ENCODE data around the gene RNPS1. TPM values are rescaled to one million over a fixed set of nuclear protein-coding genes. Genes with fewer than 3 reads are reported as not detected.
"Not testable (repeated sequence)": the region's sequence is repeated elsewhere in the genome, so short reads cannot be mapped to it uniquely, and the experiment has no call there.

Gene RNPS1
- total and polyA plus RNA-seq, 2 of the 4 experiments (the other 2 are of a cell fraction) = 57.5 to 192 TPM

DNA sequence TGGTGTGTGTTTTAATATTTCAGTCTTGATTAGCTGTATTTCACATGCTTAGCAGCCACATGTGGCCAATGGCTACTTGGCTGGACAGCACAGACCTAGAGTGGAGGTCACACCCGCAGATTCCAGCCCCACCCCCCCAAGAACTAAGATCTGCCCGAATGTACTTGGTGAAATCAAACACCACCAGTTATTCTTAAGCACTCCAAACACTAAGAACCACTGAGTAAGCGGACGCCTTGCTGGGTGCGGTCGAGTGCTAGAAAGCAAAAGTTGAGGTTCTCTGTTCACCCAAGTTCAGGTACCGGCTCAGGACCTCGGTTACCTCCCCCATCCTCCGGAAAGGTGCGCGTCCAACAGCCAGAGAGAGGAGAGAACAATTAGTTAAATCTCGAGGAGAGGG, 1.0 kb downstream of the RNPS1 start:
- not testable (repeated sequence) for ATAC-seq (ENCODE audit: low read depth)

DNA sequence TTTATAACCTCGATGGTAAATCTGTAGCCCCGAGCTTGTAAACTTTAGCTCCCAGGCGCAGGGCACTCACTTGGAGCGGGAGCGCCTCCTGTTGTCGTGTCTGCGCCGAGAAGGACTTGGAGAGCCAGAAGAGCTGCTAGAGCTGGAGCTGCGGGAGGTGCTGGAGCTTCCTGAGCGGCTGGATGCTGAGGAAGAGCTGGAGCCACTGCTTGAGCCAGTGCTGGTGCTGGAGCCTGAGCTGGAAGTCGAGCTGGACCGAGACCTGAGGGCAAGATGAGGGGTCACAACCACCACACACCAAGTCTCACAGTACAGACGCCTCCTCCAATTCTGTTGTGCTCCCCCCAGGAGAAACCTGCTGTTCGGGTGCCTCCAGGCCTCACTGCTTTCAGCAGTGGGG, 4.9 kb downstream of the RNPS1 start:
- CTCF ChIA-PET; H3K4me1 ChIP-seq (ENCODE audit: control insufficient read depth, insufficient read depth, low read length); H4K5ac ChIP-seq (ENCODE audit: low read depth, low read length); H3K27me3 ChIP-seq (ENCODE audit: control insufficient read depth, insufficient read depth, low read length); H3K18ac ChIP-seq (ENCODE audit: low read depth, low read length); in situ Hi-C loops (cut with MboI; ENCODE audit: low sequenced_read_pairs); H3K23ac ChIP-seq (ENCODE audit: low read depth, low read length); H3K27ac ChIP-seq (ENCODE audit: insufficient read depth, low read length); H2BK15ac ChIP-seq (ENCODE audit: low read depth, low read length); H3K9ac ChIP-seq (ENCODE audit: low read depth, low read length); DNase-seq; H2AK5ac ChIP-seq (ENCODE audit: low read depth, low read length); POLR2A ChIA-PET (ENCODE audit: unreplicated experiment); BruUV-seq (replicated peaks); H4K91ac ChIP-seq (ENCODE audit: insufficient read depth, low read depth, low read length); H3K9me3 ChIP-seq (ENCODE audit: control insufficient read depth, insufficient read depth, low read length); H3K4me2 ChIP-seq (ENCODE audit: low read depth, low read length); H3K9me1 ChIP-seq (ENCODE audit: insufficient read depth, low read length); ATAC-seq (ENCODE audit: low read depth); H3K4ac ChIP-seq (ENCODE audit: low read depth, low read length); H2BK20ac ChIP-seq (ENCODE audit: low read depth, low read length); H2BK120ac ChIP-seq (ENCODE audit: low read depth, low read length); intact Hi-C loops (cut with micrococcal nuclease); H2BK5ac ChIP-seq (ENCODE audit: low read depth, low read length, poor library complexity, severe bottlenecking); H2AFZ ChIP-seq (replicated peaks; ENCODE audit: low read length, poor library complexity); dilution Hi-C loops (cut with HindIII; ENCODE audit: low sequenced_read_pairs, unreplicated experiment); H3K14ac ChIP-seq (replicated peaks; ENCODE audit: low read depth, low read length); H2AK9ac ChIP-seq (replicated peaks; ENCODE audit: low read depth, low read length, poor library complexity); H3K4me3 ChIP-seq (ENCODE audit: insufficient read depth, low read depth, low read length); H4K8ac ChIP-seq (ENCODE audit: low read depth in 2 of 2, low read length in 2 of 2); H3K56ac ChIP-seq (ENCODE audit: extremely low read depth, insufficient read depth, low read length): not testable (repeated sequence)
- WGBS, 2 experiments (ENCODE audit: extremely low coverage in 2 of 2, insufficient read length in 1 of 2) = 98% methylated on average over 8 of the region's 14 CpGs; no CpG with 5 or more reads in 1 of the 2 experiments
- Histone ChIP-seq H3K79me1 (ENCODE audit: low read depth in 1 of 2, low read length in 2 of 2) (peaks cover 15 to 38% of the 10 kb centered on the region in 2 experiments), H3K36me3 (ENCODE audit: control insufficient read depth, insufficient read depth, low read length) (peaks cover 39% of the 10 kb centered on the region), H4K20me1 (ENCODE audit: insufficient read depth, low read length) (peaks cover 58% of the 10 kb centered on the region)

More for the DNA sequence above, 1.0 kb downstream of the RNPS1 start:
- H3K4me2 ChIP-seq (ENCODE audit: low read depth, low read length) = peak overlapping the region; percentile 38
- CTCF ChIA-PET; BruUV-seq (replicated peaks); dilution Hi-C loops (cut with HindIII; ENCODE audit: low sequenced_read_pairs, unreplicated experiment); H3K23ac ChIP-seq (ENCODE audit: low read depth, low read length); intact Hi-C loops (cut with micrococcal nuclease); H3K9me3 ChIP-seq (ENCODE audit: control insufficient read depth, insufficient read depth, low read length); H4K5ac ChIP-seq (ENCODE audit: low read depth, low read length); H3K4ac ChIP-seq (ENCODE audit: low read depth, low read length); H2BK120ac ChIP-seq (ENCODE audit: low read depth, low read length); H4K91ac ChIP-seq (ENCODE audit: insufficient read depth, low read depth, low read length); in situ Hi-C loops (cut with MboI; ENCODE audit: low sequenced_read_pairs); H2BK5ac ChIP-seq (ENCODE audit: low read depth, low read length, poor library complexity, severe bottlenecking); H2AK5ac ChIP-seq (ENCODE audit: low read depth, low read length); H3K27me3 ChIP-seq (ENCODE audit: control insufficient read depth, insufficient read depth, low read length); H3K18ac ChIP-seq (ENCODE audit: low read depth, low read length); H2BK20ac ChIP-seq (ENCODE audit: low read depth, low read length); H2BK15ac ChIP-seq (ENCODE audit: low read depth, low read length); H2AK9ac ChIP-seq (replicated peaks; ENCODE audit: low read depth, low read length, poor library complexity); H3K4me1 ChIP-seq (ENCODE audit: control insufficient read depth, insufficient read depth, low read length); H3K56ac ChIP-seq (ENCODE audit: extremely low read depth, insufficient read depth, low read length); H2AFZ ChIP-seq (replicated peaks; ENCODE audit: low read length, poor library complexity); POLR2A ChIA-PET (ENCODE audit: unreplicated experiment); H3K14ac ChIP-seq (replicated peaks; ENCODE audit: low read depth, low read length); H3K27ac ChIP-seq (ENCODE audit: insufficient read depth, low read length): not testable (repeated sequence)
- H3K36me3 ChIP-seq (ENCODE audit: control insufficient read depth, insufficient read depth, low read length) = peaks cover 25% of the 10 kb centered on the region
- H3K79me1 ChIP-seq (ENCODE audit: low read depth in 1 of 2, low read length in 2 of 2) = peaks cover 14 to 62% of the 10 kb centered on the region in 2 experiments; a peak in 3 of 4 replicates
- H4K8ac ChIP-seq (ENCODE audit: low read depth in 2 of 2, low read length in 2 of 2) = peak overlapping the region in 1 of 2 experiments; percentile 87; a peak in 1 of 4 replicates
- H4K20me1 ChIP-seq (ENCODE audit: insufficient read depth, low read length) = peaks cover 72% of the 10 kb centered on the region
- peak overlapping the region; percentile 60 for H3K4me3 ChIP-seq (ENCODE audit: insufficient read depth, low read depth, low read length)
- peak overlapping the region; percentile 92 for H3K9ac ChIP-seq (ENCODE audit: low read depth, low read length)
- no CpG with 5 or more reads among the region's 12 CpGs for WGBS, 2 experiments (ENCODE audit: extremely low coverage in 2 of 2, insufficient read length in 1 of 2)
- peaks cover 13% of the 10 kb centered on the region for H3K9me1 ChIP-seq (ENCODE audit: insufficient read depth, low read length)
- peak; percentile 31 for DNase-seq
- TF ChIP-seq MXI1 (IDR thresholded peaks at IDR 0.05; ENCODE audit: borderline replicate concordance, low read depth, low read length) = peak; percentile 67; the same call in 1 of the 2 replicates

All from IMR-90 (cell line).